HepG2 (cell line): Measurements from ENCODE around the gene ZNF213. TPM values are rescaled to one million over a fixed set of nuclear protein-coding genes. Genes with fewer than 3 reads are reported as not detected.

Experiments
- CBX1 ChIP-seq: IDR thresholded peaks from one replicate; pipeline ENCODE4 v1.6.1; 2016; ENCODE audit warnings: antibody characterized with exemption, low read depth
- CHCHD3 ChIP-seq: sonication (generic); formaldehyde crosslinking; IDR thresholded peaks from 2 replicates; pipeline ENCODE4 v1.8.0; 2022; ENCODE audit warnings: mild to moderate bottlenecking, missing genetic modification reagents, moderate library complexity
- CHD4 ChIP-seq: fragments of 200-600 bp; sonication (generic); IDR thresholded peaks from 2 replicates; pipeline ENCODE4 v1.7.0; 2017; ENCODE audit warnings: mild to moderate bottlenecking, low read length, borderline replicate concordance
- DPF2 ChIP-seq: sonication (generic); formaldehyde crosslinking; IDR thresholded peaks from 2 replicates; pipeline ENCODE4 v1.4.0; 2020; ENCODE audit warnings: mild to moderate bottlenecking, low read depth, missing genetic modification reagents, borderline replicate concordance
- FOXA3 ChIP-seq: IDR thresholded peaks from 2 replicates; pipeline ENCODE4 v1.6.1; 2016; ENCODE audit warnings: missing genetic modification reagents, missing compliant biosample characterization
- MED13 ChIP-seq: sonication (generic); formaldehyde crosslinking; IDR thresholded peaks from 2 replicates; pipeline ENCODE4 v1.5.0; 2020; ENCODE audit warnings: missing genetic modification reagents
- MEIS2 ChIP-seq: sonication (generic); formaldehyde crosslinking; IDR thresholded peaks from 2 replicates; pipeline ENCODE4 v1.9.0; 2021; ENCODE audit warnings: mild to moderate bottlenecking, missing genetic modification reagents
- NFYB ChIP-seq: sonication (generic); formaldehyde crosslinking; IDR thresholded peaks from 2 replicates; pipeline ENCODE4 v1.4.0; 2020; ENCODE audit warnings: missing genetic modification reagents
- POGZ ChIP-seq: sonication (generic); formaldehyde crosslinking; IDR thresholded peaks from 2 replicates; pipeline ENCODE4 v1.4.0; 2020; ENCODE audit warnings: mild to moderate bottlenecking, missing genetic modification reagents
- PPARG ChIP-seq: conservative IDR thresholded peaks from 2 replicates; pipeline ENCODE4 v1.6.1; 2016; ENCODE audit warnings: missing biosample characterization, missing genetic modification reagents
- RFXAP ChIP-seq: sonication (generic); formaldehyde crosslinking; IDR thresholded peaks from 2 replicates; pipeline ENCODE4 v1.4.0; 2020; ENCODE audit warnings: missing genetic modification reagents, borderline replicate concordance
- SRF ChIP-seq: IDR thresholded peaks from 2 replicates; pipeline ENCODE4 v1.6.1; 2011; ENCODE audit warnings: mild to moderate bottlenecking, low read depth, low read length, moderate library complexity
- YEATS4 ChIP-seq: sonication (generic); formaldehyde crosslinking; IDR thresholded peaks from 2 replicates; pipeline ENCODE4 v1.4.0; 2020; ENCODE audit warnings: missing genetic modification reagents, borderline replicate concordance
- ZNF782 ChIP-seq: sonication (generic); formaldehyde crosslinking; IDR thresholded peaks from 2 replicates; pipeline ENCODE4 v1.4.0; 2020; ENCODE audit warnings: missing genetic modification reagents, mild to moderate bottlenecking, borderline replicate concordance
- polyA plus RNA-seq, 8 experiments: library from polyadenylated mRNA; depleted of rRNA in 3 of 8; stranded (reverse) in 7 of 8; unstranded in 1 of 8; fragments of >200 nt; fragmentation: Illumina TruSeq in 4 of 8; extraction: Trizol in 4 of 8; gene quantifications; 2 replicates each; pipeline versions ENCODE4 v1.2.1 to v1.2.3, GENCODE V29; 2011 to 2016; ENCODE audit warnings: low read depth in 4 of 8, missing spikeins in 1 of 8, mixed read lengths in 1 of 8; ENCODE audit not compliant: insufficient read depth in 1 of 8
- total RNA-seq, 5 experiments: library from RNA; depleted of rRNA; stranded (reverse); fragments of >200 nt; fragmentation: Illumina TruSeq; extraction: Trizol; gene quantifications; 2 replicates each; pipeline ENCODE4 v1.2.3, GENCODE V29; 2016; ENCODE audit warnings: low read depth in 1 of 5
- TF ChIP-seq, protein P1 (sequence below): sonication (generic); formaldehyde crosslinking; IDR thresholded peaks from 2 replicates; pipeline ENCODE4 v1.8.1; 2023; ENCODE audit warnings: missing genetic modification reagents, inconsistent platforms, borderline replicate concordance
- TF ChIP-seq, protein P2 (sequence below): sonication (generic); formaldehyde crosslinking; IDR thresholded peaks from 2 replicates; pipeline ENCODE4 v1.4.0; 2020; ENCODE audit warnings: missing genetic modification reagents
- TF ChIP-seq, protein P3 (sequence below): sonication (generic); formaldehyde crosslinking; IDR thresholded peaks from 2 replicates; pipeline ENCODE4 v1.4.0; 2020; ENCODE audit warnings: missing genetic modification reagents
- TF ChIP-seq, protein P4 (sequence below): sonication (generic); formaldehyde crosslinking; IDR thresholded peaks from 2 replicates; pipeline ENCODE4 v1.9.0; 2022; ENCODE audit warnings: missing genetic modification reagents, mild to moderate bottlenecking, borderline replicate concordance
- TF ChIP-seq, protein P5 (sequence below): IDR thresholded peaks from 2 replicates; pipeline ENCODE4 v1.6.1; 2012; ENCODE audit warnings: inconsistent platforms
- TF ChIP-seq, protein P6 (sequence below): sonication (generic); formaldehyde crosslinking; IDR thresholded peaks from 2 replicates; pipeline ENCODE4 v1.5.0; 2020; ENCODE audit warnings: missing genetic modification reagents

Gene ZNF213
- total and polyA plus RNA-seq, 2 of the 13 experiments (the other 11 are each of a cell fraction or from before 2014, with no cell fraction given): 0.59 to 0.97 TPM

DNA sequence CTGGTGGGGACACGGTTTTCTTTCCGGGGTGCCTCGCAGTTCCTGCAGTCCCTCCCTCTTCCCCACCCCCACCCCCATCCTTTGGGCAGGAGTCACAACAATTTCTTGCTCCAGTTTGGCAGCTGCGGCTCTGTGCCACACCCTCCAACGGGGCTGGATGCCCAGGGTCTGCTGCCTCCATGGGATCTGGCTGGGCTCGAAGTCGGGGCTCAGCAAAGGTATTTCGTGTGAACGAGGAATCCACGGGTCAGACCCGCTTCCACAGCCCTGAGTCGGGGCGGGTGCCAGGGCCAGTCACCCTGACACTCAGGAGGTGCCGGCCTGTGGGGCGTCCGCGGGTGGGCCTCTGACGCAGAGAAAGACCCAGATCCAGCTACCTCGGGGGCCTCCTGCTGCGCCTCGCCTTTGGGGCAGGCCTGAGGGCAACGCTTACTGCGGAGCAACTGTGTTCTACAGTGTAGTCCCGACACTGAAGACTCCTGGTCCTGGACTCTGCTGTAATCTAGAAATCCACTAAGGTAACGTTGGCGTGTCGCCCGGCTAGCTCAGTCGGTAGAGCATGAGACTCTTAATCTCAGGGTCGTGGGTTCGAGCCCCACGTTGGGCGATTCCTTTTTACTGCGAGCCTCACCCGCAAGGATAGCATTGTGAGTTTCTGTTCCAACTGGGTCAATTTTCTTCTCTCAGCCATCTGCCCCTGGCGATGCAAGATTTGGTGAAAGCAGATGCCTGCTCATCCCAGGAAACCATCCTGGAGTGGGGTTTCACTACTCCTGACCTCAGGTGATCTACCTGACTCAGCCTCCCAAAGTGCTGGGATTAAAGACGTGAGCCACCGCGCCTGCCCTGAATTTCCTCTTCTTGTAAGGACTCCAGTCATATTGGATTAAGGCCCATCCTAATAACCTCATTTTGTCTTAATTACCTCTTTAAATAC is 40.6 kb downstream of the ZNF213 start (continued):
- TF ChIP-seq, protein P1, sequence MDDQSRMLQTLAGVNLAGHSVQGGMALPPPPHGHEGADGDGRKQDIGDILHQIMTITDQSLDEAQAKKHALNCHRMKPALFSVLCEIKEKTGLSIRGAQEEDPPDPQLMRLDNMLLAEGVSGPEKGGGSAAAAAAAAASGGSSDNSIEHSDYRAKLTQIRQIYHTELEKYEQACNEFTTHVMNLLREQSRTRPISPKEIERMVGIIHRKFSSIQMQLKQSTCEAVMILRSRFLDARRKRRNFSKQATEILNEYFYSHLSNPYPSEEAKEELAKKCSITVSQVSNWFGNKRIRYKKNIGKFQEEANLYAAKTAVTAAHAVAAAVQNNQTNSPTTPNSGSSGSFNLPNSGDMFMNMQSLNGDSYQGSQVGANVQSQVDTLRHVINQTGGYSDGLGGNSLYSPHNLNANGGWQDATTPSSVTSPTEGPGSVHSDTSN (CRISPR knock-in tag): 0 out of 2 replicates have a peak, but pooled peaks have one; percentile 77
- TF ChIP-seq FOXA3 (no peak), MED13 (CRISPR knock-in tag) (peak; percentile 62; the same call in 1 of the 2 replicates), POGZ (CRISPR knock-in tag) (no peak), SRF (no peak), MEIS2 (0 out of 2 replicates have a peak, but pooled peaks have one; percentile 62), NFYB (CRISPR knock-in tag) (no peak), YEATS4 (CRISPR knock-in tag) (0 out of 2 replicates have a peak, but pooled peaks have one; percentile 43), CBX1 (peak; percentile 95), PPARG (CRISPR knock-in tag) (peak; percentile 35; the same call in 1 of the 2 replicates), DPF2 (no peak), ZNF782 (CRISPR knock-in tag) (no peak), CHD4 (peak; percentile 28; the same call in 1 of the 2 replicates), CHCHD3 (no peak), RFXAP (peak; percentile 61; the same call in 1 of the 2 replicates)
- TF ChIP-seq, protein P2, sequence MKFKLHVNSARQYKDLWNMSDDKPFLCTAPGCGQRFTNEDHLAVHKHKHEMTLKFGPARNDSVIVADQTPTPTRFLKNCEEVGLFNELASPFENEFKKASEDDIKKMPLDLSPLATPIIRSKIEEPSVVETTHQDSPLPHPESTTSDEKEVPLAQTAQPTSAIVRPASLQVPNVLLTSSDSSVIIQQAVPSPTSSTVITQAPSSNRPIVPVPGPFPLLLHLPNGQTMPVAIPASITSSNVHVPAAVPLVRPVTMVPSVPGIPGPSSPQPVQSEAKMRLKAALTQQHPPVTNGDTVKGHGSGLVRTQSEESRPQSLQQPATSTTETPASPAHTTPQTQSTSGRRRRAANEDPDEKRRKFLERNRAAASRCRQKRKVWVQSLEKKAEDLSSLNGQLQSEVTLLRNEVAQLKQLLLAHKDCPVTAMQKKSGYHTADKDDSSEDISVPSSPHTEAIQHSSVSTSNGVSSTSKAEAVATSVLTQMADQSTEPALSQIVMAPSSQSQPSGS: 0 out of 2 replicates have a peak, but pooled peaks have one; percentile 30
- TF ChIP-seq, protein P3, sequence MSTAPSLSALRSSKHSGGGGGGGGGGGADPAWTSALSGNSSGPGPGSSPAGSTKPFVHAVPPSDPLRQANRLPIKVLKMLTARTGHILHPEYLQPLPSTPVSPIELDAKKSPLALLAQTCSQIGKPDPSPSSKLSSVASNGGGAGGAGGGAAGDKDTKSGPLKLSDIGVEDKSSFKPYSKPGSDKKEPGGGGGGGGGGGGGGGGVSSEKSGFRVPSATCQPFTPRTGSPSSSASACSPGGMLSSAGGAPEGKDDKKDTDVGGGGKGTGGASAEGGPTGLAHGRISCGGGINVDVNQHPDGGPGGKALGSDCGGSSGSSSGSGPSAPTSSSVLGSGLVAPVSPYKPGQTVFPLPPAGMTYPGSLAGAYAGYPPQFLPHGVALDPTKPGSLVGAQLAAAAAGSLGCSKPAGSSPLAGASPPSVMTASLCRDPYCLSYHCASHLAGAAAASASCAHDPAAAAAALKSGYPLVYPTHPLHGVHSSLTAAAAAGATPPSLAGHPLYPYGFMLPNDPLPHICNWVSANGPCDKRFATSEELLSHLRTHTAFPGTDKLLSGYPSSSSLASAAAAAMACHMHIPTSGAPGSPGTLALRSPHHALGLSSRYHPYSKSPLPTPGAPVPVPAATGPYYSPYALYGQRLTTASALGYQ (CRISPR knock-in tag): 0 out of 2 replicates have a peak, but pooled peaks have one; percentile 38
- TF ChIP-seq, protein P4, sequence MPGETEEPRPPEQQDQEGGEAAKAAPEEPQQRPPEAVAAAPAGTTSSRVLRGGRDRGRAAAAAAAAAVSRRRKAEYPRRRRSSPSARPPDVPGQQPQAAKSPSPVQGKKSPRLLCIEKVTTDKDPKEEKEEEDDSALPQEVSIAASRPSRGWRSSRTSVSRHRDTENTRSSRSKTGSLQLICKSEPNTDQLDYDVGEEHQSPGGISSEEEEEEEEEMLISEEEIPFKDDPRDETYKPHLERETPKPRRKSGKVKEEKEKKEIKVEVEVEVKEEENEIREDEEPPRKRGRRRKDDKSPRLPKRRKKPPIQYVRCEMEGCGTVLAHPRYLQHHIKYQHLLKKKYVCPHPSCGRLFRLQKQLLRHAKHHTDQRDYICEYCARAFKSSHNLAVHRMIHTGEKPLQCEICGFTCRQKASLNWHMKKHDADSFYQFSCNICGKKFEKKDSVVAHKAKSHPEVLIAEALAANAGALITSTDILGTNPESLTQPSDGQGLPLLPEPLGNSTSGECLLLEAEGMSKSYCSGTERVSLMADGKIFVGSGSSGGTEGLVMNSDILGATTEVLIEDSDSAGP (CRISPR knock-in tag): peak; percentile 51; the same call in 1 of the 2 replicates
- TF ChIP-seq, protein P5, sequence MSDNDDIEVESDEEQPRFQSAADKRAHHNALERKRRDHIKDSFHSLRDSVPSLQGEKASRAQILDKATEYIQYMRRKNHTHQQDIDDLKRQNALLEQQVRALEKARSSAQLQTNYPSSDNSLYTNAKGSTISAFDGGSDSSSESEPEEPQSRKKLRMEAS: no peak; the same call in 1 of the 2 replicates
- TF ChIP-seq, protein P6, sequence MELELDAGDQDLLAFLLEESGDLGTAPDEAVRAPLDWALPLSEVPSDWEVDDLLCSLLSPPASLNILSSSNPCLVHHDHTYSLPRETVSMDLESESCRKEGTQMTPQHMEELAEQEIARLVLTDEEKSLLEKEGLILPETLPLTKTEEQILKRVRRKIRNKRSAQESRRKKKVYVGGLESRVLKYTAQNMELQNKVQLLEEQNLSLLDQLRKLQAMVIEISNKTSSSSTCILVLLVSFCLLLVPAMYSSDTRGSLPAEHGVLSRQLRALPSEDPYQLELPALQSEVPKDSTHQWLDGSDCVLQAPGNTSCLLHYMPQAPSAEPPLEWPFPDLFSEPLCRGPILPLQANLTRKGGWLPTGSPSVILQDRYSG: no peak
- TF ChIP-seq, all 625 proteins: peak for 106
